Astrocyte of the spinal cord (primary cell): ENCODE measurements around the gene PMVK.
"Not testable (repeated sequence)": the region's sequence is repeated elsewhere in the genome, so short reads cannot be mapped to it uniquely, and the experiment has no call there.

Experiments used
- DNase-seq: peaks from one replicate; pipeline ENCODE4 v3.0.0; 2011; ENCODE audit warnings: low read depth, low spot score
- H3K4me3 ChIP-seq: 2 replicates; pipeline ENCODE4 v1.5.1; 2011; ENCODE audit warnings: low read depth, mild to moderate bottlenecking, low read length, moderate library complexity
- CTCF ChIP-seq: IDR thresholded peaks from 2 replicates; pipeline ENCODE4 v1.5.1; 2012; ENCODE audit warnings: low read depth, mild to moderate bottlenecking, low read length, inconsistent platforms
- in situ Hi-C: cut with HindIII; loops from 2 replicates; pipeline ENCODE4 v1.10.0; 2017; ENCODE audit warnings: low sequenced_read_pairs

PMVK gene

GRCh38 chr1:154913273-154913672 is 23.2 kb downstream of the PMVK start:
- H3K4me3 ChIP-seq, result no peak overlapping the region
- no peak for DNase-seq
- no peak for TF ChIP-seq CTCF
- in situ Hi-C loops, result no loop called here

- no peak for TF ChIP-seq CTCF
- in situ Hi-C loops, result no loop called here
- no peak for DNase-seq
- H3K4me3 ChIP-seq, result no peak overlapping the region
Measured at GRCh38 chr1:154912755-154913154, 23.8 kb downstream of the PMVK start.

GRCh38 chr1:154911691-154912550 is 24.6 kb downstream of the PMVK start:
- in situ Hi-C loops, result no loop called here
- no peak for TF ChIP-seq CTCF
- H3K4me3 ChIP-seq, result no peak overlapping the region
- DNase-seq, result no peak

GRCh38 chr1:154910851-154911250 is 25.7 kb downstream of the PMVK start:
- no peak overlapping the region for H3K4me3 ChIP-seq
- no peak for DNase-seq
- TF ChIP-seq CTCF, result no peak
- in situ Hi-C loops, result no loop called here

- no peak for TF ChIP-seq CTCF
- in situ Hi-C loops, result no loop called here
- no peak for DNase-seq
- H3K4me3 ChIP-seq, result no peak overlapping the region
Measured at GRCh38 chr1:154908937-154909336, 27.6 kb downstream of the PMVK start.

- DNase-seq, in situ Hi-C loops: not testable (repeated sequence)
Measured at GRCh38 chr1:154908129-154908528, 28.4 kb downstream of the PMVK start.

GRCh38 chr1:154906621-154907081 is 29.9 kb downstream of the PMVK start:
- peak; percentile 26 for TF ChIP-seq CTCF
- in situ Hi-C loops, result no loop called here
- no peak overlapping the region for H3K4me3 ChIP-seq
- no peak for DNase-seq

More at GRCh38 chr1:154908129-154908528, 28.4 kb downstream of the PMVK start:
- not testable (repeated sequence) for H3K4me3 ChIP-seq
